IMR-90 (cell line): Measurements from ENCODE around the gene HIVEP3. TPM values are rescaled to one million over a fixed set of nuclear protein-coding genes. Genes with fewer than 3 reads are reported as not detected.
A peak's percentile ranks its signal among the peaks of the same experiment; 100 is the strongest.

Experiments
- ATAC-seq: fragments of 200-7000 bp; cut with Tn5 transposase; 2 replicates; pipeline ENCODE4 v1.9.1; 2020; ENCODE audit warnings: low read depth, mild to moderate bottlenecking, moderate library complexity
- BruUV-seq: library from RNA; stranded (reverse); fragments of 400-500 nt; replicated peaks from 2 replicates; lab custom pipeline; 2021; lab: Mats Ljungman, UMichigan
- CTCF ChIA-PET: fragments of 300-600 bp; formaldehyde crosslinking; extraction: SDS; loops from one replicate; lab custom pipeline; 2021; ENCODE audit warnings: antibody characterized with exemption; lab: Yijun Ruan, JAX
- POLR2A ChIA-PET: fragments of 300-600 bp; sonication (Branson Sonifier 250); formaldehyde crosslinking; loops from one replicate; lab custom pipeline; 2022; ENCODE audit warnings: antibody characterized with exemption; ENCODE audit not compliant: unreplicated experiment; lab: Charles Lee
- DNase-seq: peaks from one replicate; pipeline ENCODE4 v3.0.0; 2013
- H2AFZ ChIP-seq: replicated peaks from 2 replicates; pipeline ENCODE3; 2013; ENCODE audit warnings: low read length, mild to moderate bottlenecking; ENCODE audit not compliant: poor library complexity
- H2AK5ac ChIP-seq: 2 replicates; pipeline ENCODE4 v1.6.1; 2013; ENCODE audit warnings: low read depth, low read length, inconsistent platforms
- H2AK9ac ChIP-seq: replicated peaks from 2 replicates; pipeline ENCODE3; 2013; ENCODE audit warnings: mild to moderate bottlenecking, low read depth, low read length, moderate library complexity; ENCODE audit not compliant: poor library complexity
- H2BK120ac ChIP-seq: 2 replicates; pipeline ENCODE4 v1.6.1; 2013; ENCODE audit warnings: low read depth, low read length, inconsistent platforms
- H2BK15ac ChIP-seq: 3 replicates; pipeline ENCODE4 v1.6.1; 2013; ENCODE audit warnings: low read depth, low read length, inconsistent platforms
- H2BK20ac ChIP-seq: 2 replicates; pipeline ENCODE4 v1.6.1; 2013; ENCODE audit warnings: low read depth, mild to moderate bottlenecking, inconsistent platforms, low read length, moderate library complexity
- H2BK5ac ChIP-seq: 2 replicates; pipeline ENCODE4 v1.6.1; 2013; ENCODE audit warnings: mild to moderate bottlenecking, low read depth, low read length, inconsistent platforms; ENCODE audit not compliant: poor library complexity, severe bottlenecking
- H3K14ac ChIP-seq: replicated peaks from 2 replicates; pipeline ENCODE4 v1.6.1; 2013; ENCODE audit warnings: low read depth, low read length, inconsistent platforms
- H3K18ac ChIP-seq: 2 replicates; pipeline ENCODE4 v1.6.1; 2013; ENCODE audit warnings: low read depth, low read length, control low read depth
- H3K23ac ChIP-seq: 2 replicates; pipeline ENCODE4 v1.6.1; 2013; ENCODE audit warnings: low read depth, low read length, inconsistent platforms
- H3K27ac ChIP-seq: 2 replicates; pipeline ENCODE4 v1.5.1; 2013; ENCODE audit warnings: mild to moderate bottlenecking, control low read depth, low read length; ENCODE audit not compliant: insufficient read depth
- H3K27me3 ChIP-seq: 2 replicates; pipeline ENCODE4 v1.6.1; 2013; ENCODE audit warnings: low read length; ENCODE audit not compliant: control insufficient read depth, insufficient read depth
- H3K36me3 ChIP-seq: 2 replicates; pipeline ENCODE4 v1.6.1; 2013; ENCODE audit warnings: low read length, mixed read lengths; ENCODE audit not compliant: control insufficient read depth, insufficient read depth
- H3K4ac ChIP-seq: 2 replicates; pipeline ENCODE4 v1.6.1; 2013; ENCODE audit warnings: low read depth, low read length, inconsistent platforms
- H3K4me1 ChIP-seq: 2 replicates; pipeline ENCODE4 v1.6.1; 2013; ENCODE audit warnings: low read length, mixed read lengths; ENCODE audit not compliant: control insufficient read depth, insufficient read depth
- H3K4me2 ChIP-seq: 2 replicates; pipeline ENCODE4 v1.6.1; 2013; ENCODE audit warnings: low read depth, mild to moderate bottlenecking, control low read depth, low read length, moderate library complexity
- H3K4me3 ChIP-seq: 2 replicates; pipeline ENCODE4 v1.5.1; 2013; ENCODE audit warnings: low read depth, mild to moderate bottlenecking, control low read depth, low read length, moderate library complexity; ENCODE audit not compliant: insufficient read depth
- H3K56ac ChIP-seq: 2 replicates; pipeline ENCODE4 v1.6.1; 2013; ENCODE audit warnings: low read length, inconsistent platforms; ENCODE audit not compliant: insufficient read depth; ENCODE audit errors: extremely low read depth
- H3K79me1 ChIP-seq, 2 experiments: 2 replicates each; pipeline ENCODE4 v1.6.1; 2013; ENCODE audit warnings: low read length in 2 of 2, inconsistent platforms in 1 of 2, low read depth in 1 of 2
- H3K9ac ChIP-seq: 2 replicates; pipeline ENCODE4 v1.6.1; 2013; ENCODE audit warnings: low read depth, low read length, control low read depth
- H3K9me1 ChIP-seq: 2 replicates; pipeline ENCODE4 v1.6.1; 2013; ENCODE audit warnings: low read length, inconsistent platforms; ENCODE audit not compliant: insufficient read depth
- H3K9me3 ChIP-seq: 2 replicates; pipeline ENCODE4 v1.6.1; 2013; ENCODE audit warnings: low read length; ENCODE audit not compliant: control insufficient read depth, insufficient read depth
- H4K20me1 ChIP-seq: 2 replicates; pipeline ENCODE4 v1.6.1; 2013; ENCODE audit warnings: low read length, inconsistent platforms; ENCODE audit not compliant: insufficient read depth
- H4K5ac ChIP-seq: 2 replicates; pipeline ENCODE4 v1.6.1; 2013; ENCODE audit warnings: mild to moderate bottlenecking, low read depth, low read length, control low read depth
- H4K8ac ChIP-seq, 2 experiments: 2 replicates each; pipeline ENCODE4 v1.6.1; 2013; ENCODE audit warnings: low read depth in 2 of 2, low read length in 2 of 2, control low read depth in 1 of 2, inconsistent platforms in 1 of 2
- H4K91ac ChIP-seq: 2 replicates; pipeline ENCODE4 v1.6.1; 2013; ENCODE audit warnings: low read depth, low read length, inconsistent platforms; ENCODE audit not compliant: insufficient read depth
- BHLHE40 ChIP-seq: fragments of 150-350 bp; IDR thresholded peaks from 2 replicates; pipeline ENCODE4 v1.6.1; 2016; ENCODE audit warnings: mild to moderate bottlenecking, low read depth, low read length
- CHD1 ChIP-seq: IDR thresholded peaks from 2 replicates; pipeline ENCODE4 v1.6.1; 2012; ENCODE audit warnings: low read depth, low read length, improper control_type of control experiment
- FOS ChIP-seq: fragments of 150-350 bp; IDR thresholded peaks from 2 replicates; pipeline ENCODE4 v1.6.1; 2016; ENCODE audit warnings: low read depth, low read length
- MAFK ChIP-seq: IDR thresholded peaks from 2 replicates; pipeline ENCODE4 v1.6.1; 2012; ENCODE audit warnings: low read depth, low read length, improper control_type of control experiment
- MAZ ChIP-seq: IDR thresholded peaks from 2 replicates; pipeline ENCODE4 v1.6.1; 2012; ENCODE audit warnings: low read depth, mild to moderate bottlenecking, low read length, improper control_type of control experiment, moderate library complexity, borderline replicate concordance
- MXI1 ChIP-seq: IDR thresholded peaks from 2 replicates; pipeline ENCODE4 v1.6.1; 2012; ENCODE audit warnings: low read depth, mild to moderate bottlenecking, low read length, moderate library complexity, borderline replicate concordance
- NFE2L2 ChIP-seq: fragments of 150-350 bp; IDR thresholded peaks from 2 replicates; pipeline ENCODE4 v1.6.1; 2016; ENCODE audit warnings: low read depth, mild to moderate bottlenecking, low read length
- POLR2A ChIP-seq: IDR thresholded peaks from 2 replicates; pipeline ENCODE4 v1.6.1; 2012; ENCODE audit warnings: mild to moderate bottlenecking, low read depth, low read length
- RCOR1 ChIP-seq: IDR thresholded peaks from 2 replicates; pipeline ENCODE4 v1.6.1; 2012; ENCODE audit warnings: mild to moderate bottlenecking, low read length, improper control_type of control experiment; ENCODE audit not compliant: insufficient replicate concordance
- RFX5 ChIP-seq: IDR thresholded peaks from 2 replicates; pipeline ENCODE4 v1.8.0; 2012; ENCODE audit warnings: low read depth, mild to moderate bottlenecking, low read length, moderate library complexity
- SMC3 ChIP-seq: fragments of 150-350 bp; IDR thresholded peaks from 2 replicates; pipeline ENCODE4 v1.6.1; 2016; ENCODE audit warnings: low read depth, mild to moderate bottlenecking, antibody characterized with exemption, low read length, moderate library complexity
- WGBS, 2 experiments: methylation state at CpG; one replicate each; pipeline versions ENCODE4 v1.1.5 to v1.1.7; 2013; ENCODE audit warnings: missing lambda C conversion rate in 2 of 2; ENCODE audit not compliant: insufficient read length in 1 of 2; ENCODE audit errors: extremely low coverage in 2 of 2; 5-methylcytosine and 5-hydroxymethylcytosine counted together
- dilution Hi-C: fragments of 300-500 bp; cut with HindIII; formaldehyde crosslinking; loops from one replicate; pipeline ENCODE4 v1.14.3; 2018; ENCODE audit warnings: low sequenced_read_pairs; ENCODE audit not compliant: unreplicated experiment
- in situ Hi-C: fragments of 300-500 bp; cut with MboI; formaldehyde crosslinking; loops from 3 replicates; pipeline ENCODE4 v1.14.3; 2019; ENCODE audit warnings: low sequenced_read_pairs, inconsistent platforms, mixed read lengths
- intact Hi-C: fragments of 100-400 bp; cut with micrococcal nuclease; formaldehyde crosslinking; loops from 2 replicates; pipeline ENCODE4 v1.10.0; 2022
- polyA plus RNA-seq, 3 experiments: library from polyadenylated mRNA; depleted of rRNA; stranded (reverse); fragments of >200 nt; gene quantifications; 2 replicates each; pipeline ENCODE4 v1.2.3, GENCODE V29; 2012; ENCODE audit warnings: low replicate concordance in 1 of 3
- total RNA-seq: library from RNA; depleted of rRNA; stranded (reverse); fragments of >200 nt; gene quantifications from 2 replicates; pipeline ENCODE4 v1.2.3, GENCODE V29; 2012
- TF ChIP-seq, protein P1 (sequence below): fragments of 150-350 bp; IDR thresholded peaks from 2 replicates; pipeline ENCODE4 v1.6.1; 2017; ENCODE audit warnings: mild to moderate bottlenecking, antibody characterized with exemption, low read length, low read depth
- TF ChIP-seq, protein P2 (sequence below): fragments of 150-350 bp; IDR thresholded peaks from 2 replicates; pipeline ENCODE4 v1.6.1; 2016; ENCODE audit warnings: low read depth, mild to moderate bottlenecking, low read length, moderate library complexity, borderline replicate concordance
- TF ChIP-seq, protein P3 (sequence below): conservative IDR thresholded peaks from 2 replicates; pipeline ENCODE4 v1.5.1; 2012; ENCODE audit warnings: mild to moderate bottlenecking, low read depth, low read length, improper control_type of control experiment

The HIVEP3 gene
- total and polyA plus RNA-seq, 2 of the 4 experiments (the other 2 are of a cell fraction), result 1.4 to 4.0 TPM

DNA sequence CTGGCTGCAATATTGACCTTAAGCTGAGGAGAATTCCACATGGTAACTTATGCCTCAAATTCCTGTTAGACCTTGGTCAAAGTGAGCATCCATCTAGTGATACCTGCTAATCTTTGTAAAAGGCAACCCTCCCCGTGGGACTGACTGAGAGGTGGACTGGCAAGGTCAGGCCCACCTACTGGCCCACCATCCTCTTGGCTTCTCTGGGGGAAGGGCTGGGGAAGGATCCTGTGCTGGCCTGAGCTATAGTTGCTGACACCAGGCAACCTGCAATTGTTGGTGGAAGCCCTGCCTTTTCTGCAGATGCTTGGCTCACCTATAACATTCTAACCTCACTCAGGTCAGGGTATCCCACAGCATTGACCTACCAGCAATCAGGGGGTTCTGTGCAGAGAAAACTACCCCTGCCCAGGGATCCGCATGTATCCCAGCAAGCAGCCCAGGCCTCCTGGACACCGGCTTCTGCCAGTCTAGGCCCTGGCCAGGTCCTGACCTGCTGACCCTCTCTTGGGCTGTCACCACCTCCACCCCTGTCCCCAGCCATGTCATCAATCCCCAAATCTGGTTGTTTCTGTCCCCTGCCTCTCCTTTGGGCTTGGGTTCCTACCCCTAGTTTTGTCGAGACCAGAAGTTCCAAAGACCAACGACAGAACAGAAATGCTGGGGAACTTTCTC is 326.1 kb downstream of the HIVEP3 start:
- H3K27ac ChIP-seq, result no peak overlapping the region
- H3K4me3 ChIP-seq, result no peak overlapping the region
- H4K5ac ChIP-seq, result no peak overlapping the region
- H3K56ac ChIP-seq, result no peak overlapping the region
- H3K9ac ChIP-seq, result no peak overlapping the region
- ChIA-PET POLR2A (no interaction called here), CTCF (no interaction called here)
- no peak for TF ChIP-seq BHLHE40
- TF ChIP-seq POLR2A, result no peak
- TF ChIP-seq MAZ, result no peak
- no peak for TF ChIP-seq RFX5
- TF ChIP-seq, protein P1, sequence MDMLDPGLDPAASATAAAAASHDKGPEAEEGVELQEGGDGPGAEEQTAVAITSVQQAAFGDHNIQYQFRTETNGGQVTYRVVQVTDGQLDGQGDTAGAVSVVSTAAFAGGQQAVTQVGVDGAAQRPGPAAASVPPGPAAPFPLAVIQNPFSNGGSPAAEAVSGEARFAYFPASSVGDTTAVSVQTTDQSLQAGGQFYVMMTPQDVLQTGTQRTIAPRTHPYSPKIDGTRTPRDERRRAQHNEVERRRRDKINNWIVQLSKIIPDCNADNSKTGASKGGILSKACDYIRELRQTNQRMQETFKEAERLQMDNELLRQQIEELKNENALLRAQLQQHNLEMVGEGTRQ, result no peak
- TF ChIP-seq SMC3, result no peak
- no peak for TF ChIP-seq RCOR1
- TF ChIP-seq MXI1, result no peak
- no peak for TF ChIP-seq NFE2L2
- TF ChIP-seq, protein P2, sequence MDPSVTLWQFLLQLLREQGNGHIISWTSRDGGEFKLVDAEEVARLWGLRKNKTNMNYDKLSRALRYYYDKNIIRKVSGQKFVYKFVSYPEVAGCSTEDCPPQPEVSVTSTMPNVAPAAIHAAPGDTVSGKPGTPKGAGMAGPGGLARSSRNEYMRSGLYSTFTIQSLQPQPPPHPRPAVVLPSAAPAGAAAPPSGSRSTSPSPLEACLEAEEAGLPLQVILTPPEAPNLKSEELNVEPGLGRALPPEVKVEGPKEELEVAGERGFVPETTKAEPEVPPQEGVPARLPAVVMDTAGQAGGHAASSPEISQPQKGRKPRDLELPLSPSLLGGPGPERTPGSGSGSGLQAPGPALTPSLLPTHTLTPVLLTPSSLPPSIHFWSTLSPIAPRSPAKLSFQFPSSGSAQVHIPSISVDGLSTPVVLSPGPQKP, result no peak
- TF ChIP-seq MAFK, result no peak
- TF ChIP-seq CHD1, result no peak
- no peak for TF ChIP-seq FOS
- TF ChIP-seq, protein P3, sequence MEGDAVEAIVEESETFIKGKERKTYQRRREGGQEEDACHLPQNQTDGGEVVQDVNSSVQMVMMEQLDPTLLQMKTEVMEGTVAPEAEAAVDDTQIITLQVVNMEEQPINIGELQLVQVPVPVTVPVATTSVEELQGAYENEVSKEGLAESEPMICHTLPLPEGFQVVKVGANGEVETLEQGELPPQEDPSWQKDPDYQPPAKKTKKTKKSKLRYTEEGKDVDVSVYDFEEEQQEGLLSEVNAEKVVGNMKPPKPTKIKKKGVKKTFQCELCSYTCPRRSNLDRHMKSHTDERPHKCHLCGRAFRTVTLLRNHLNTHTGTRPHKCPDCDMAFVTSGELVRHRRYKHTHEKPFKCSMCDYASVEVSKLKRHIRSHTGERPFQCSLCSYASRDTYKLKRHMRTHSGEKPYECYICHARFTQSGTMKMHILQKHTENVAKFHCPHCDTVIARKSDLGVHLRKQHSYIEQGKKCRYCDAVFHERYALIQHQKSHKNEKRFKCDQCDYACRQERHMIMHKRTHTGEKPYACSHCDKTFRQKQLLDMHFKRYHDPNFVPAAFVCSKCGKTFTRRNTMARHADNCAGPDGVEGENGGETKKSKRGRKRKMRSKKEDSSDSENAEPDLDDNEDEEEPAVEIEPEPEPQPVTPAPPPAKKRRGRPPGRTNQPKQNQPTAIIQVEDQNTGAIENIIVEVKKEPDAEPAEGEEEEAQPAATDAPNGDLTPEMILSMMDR, result no peak
- no peak overlapping the region for H2BK15ac ChIP-seq
- DNase-seq (no peak), ATAC-seq (no peak)
- H3K23ac ChIP-seq, result no peak overlapping the region
- no peak overlapping the region for H3K18ac ChIP-seq
- WGBS, 2 experiments, result 92% methylated on average over 2 of the region's 5 CpGs; no CpG with 5 or more reads in 1 of the 2 experiments
- no TSS peak for BruUV-seq
- H2BK120ac ChIP-seq, result no peak overlapping the region
- no peak overlapping the region for H4K8ac ChIP-seq
- H2AK9ac ChIP-seq, result no peak overlapping the region
- no peak overlapping the region for H3K4ac ChIP-seq
- in situ Hi-C loops (no loop called here), intact Hi-C loops (no loop called here), dilution Hi-C loops (no loop called here)
- no peak overlapping the region for H2AFZ ChIP-seq
- H3K79me1 ChIP-seq, result peaks cover 6% of the 10 kb centered on the region in 2 experiments; a peak in 3 of 4 replicates
- no peak overlapping the region for H4K91ac ChIP-seq
- H3K4me1 ChIP-seq, result no peaks in the 10 kb centered on the region
- 0 out of 2 replicates have a peak overlapping the region, but pooled peaks have one; percentile 16 for H2AK5ac ChIP-seq
- H4K20me1 ChIP-seq, result no peaks in the 10 kb centered on the region
- no peaks in the 10 kb centered on the region for H3K27me3 ChIP-seq
- no peaks in the 10 kb centered on the region for H3K36me3 ChIP-seq
- no peaks in the 10 kb centered on the region for H3K9me3 ChIP-seq
- no peak overlapping the region for H3K4me2 ChIP-seq
- H2BK20ac ChIP-seq, result no peak overlapping the region
- no peak overlapping the region for H3K14ac ChIP-seq
- no peak overlapping the region for H2BK5ac ChIP-seq
- H3K9me1 ChIP-seq, result peaks cover 7% of the 10 kb centered on the region; the same call in 1 of the 2 replicates
